Stomach (tissue), 9 donors: ENCODE data around the gene CRISP1. TPM values are rescaled to one million over a fixed set of nuclear protein-coding genes. Genes with fewer than 3 reads are reported as not detected.

Source experiments
- DNase-seq, 2 donors: peaks; one replicate each; pipeline versions ENCODE4 v3.0.0 to v3.0.0-alpha.2; 2013 to 2019
- H3K27ac ChIP-seq, 5 donors: fragments of 200-600 bp in 4 of 5; sonication (generic) in 4 of 5; one replicate each; pipeline ENCODE4 v1.5.1; 2013 to 2019; ENCODE audit warnings: mild to moderate bottlenecking in 1 of 5, moderate library complexity in 1 of 5
- H3K27me3 ChIP-seq, 3 donors: fragments of 200-600 bp; sonication (generic); one replicate each; pipeline ENCODE4 v1.5.1; 2017 to 2019; ENCODE audit warnings: mixed run types in 1 of 3
- H3K36me3 ChIP-seq, 4 donors: fragments of 200-600 bp; sonication (generic); 1 replicate in 3 of 4; 2 replicates in 1 of 4; pipeline ENCODE4 v1.5.1; 2016 to 2019
- H3K4me1 ChIP-seq, 4 donors: fragments of 200-600 bp; sonication (generic); one replicate each; pipeline ENCODE4 v1.5.1; 2016 to 2019
- H3K4me3 ChIP-seq, 4 donors: fragments of 200-600 bp; sonication (generic) in 3 of 4; one replicate each; pipeline ENCODE4 v1.5.1; 2016 to 2019; ENCODE audit warnings: mild to moderate bottlenecking in 1 of 4
- H3K9me3 ChIP-seq, 4 donors: fragments of 200-600 bp; sonication (generic); one replicate each; pipeline ENCODE4 v1.5.1; 2016 to 2019
- CTCF ChIP-seq, 7 experiments: fragments of 450-650 bp in 4 of 7; fragments of 200-600 bp in 3 of 7; sonication (generic) in 3 of 7; IDR thresholded peaks; one replicate each; pipeline ENCODE4 v1.5.1; 2016 to 2019; ENCODE audit warnings: antibody characterized with exemption in 7 of 7, control low read depth in 2 of 7, mild to moderate bottlenecking in 1 of 7
- EP300 ChIP-seq: sonication (generic); formaldehyde crosslinking; IDR thresholded peaks from one replicate; pipeline ENCODE4 v1.6.1; 2017; ENCODE audit warnings: antibody characterized with exemption
- POLR2A ChIP-seq, 4 donors: fragments of 450-650 bp; IDR thresholded peaks; one replicate each; pipeline ENCODE4 v1.6.1; 2016; ENCODE audit warnings: antibody characterized with exemption in 4 of 4, control low read depth in 2 of 4, mild to moderate bottlenecking in 1 of 4, moderate library complexity in 1 of 4
- POLR2AphosphoS5 ChIP-seq, 3 donors: sonication (generic); formaldehyde crosslinking; IDR thresholded peaks; one replicate each; pipeline ENCODE4 v1.6.1; 2016; ENCODE audit warnings: antibody characterized with exemption in 3 of 3
- WGBS, 5 donors: extraction: QIAGEN DNeasy Blood & Tissue Kit in 3 of 5; methylation state at CpG; one replicate each; pipeline versions ENCODE4 v1.1.5 to v1.1.7; 2013 to 2018; 5-methylcytosine and 5-hydroxymethylcytosine counted together
- intact Hi-C: fragments of 100-400 bp; cut with DNase I; formaldehyde crosslinking; loops from one replicate; pipeline ENCODE4 v1.15.1; 2023; ENCODE audit warnings: low total_unique reads
- polyA plus RNA-seq, 3 donors: library from polyadenylated mRNA; stranded (reverse); fragments of 200-250 nt; gene quantifications; one replicate each; pipeline ENCODE4 v1.2.3, GENCODE V29; 2013
- total RNA-seq, 5 donors: library from RNA; depleted of rRNA; stranded (reverse); fragments of >200 nt; gene quantifications; one replicate each; pipeline versions ENCODE4 v1.1.0 to v1.2.3, GENCODE V29; 2014 to 2016
- donor health status: healthy with polysubstance abuse.
- donor health status: Bipolar disorder and iron deficiency.
- donor health status: healthy.

CRISP1 gene
- total and polyA plus RNA-seq, 8 donors: not detected

- intact Hi-C loops: loop anchor here (10.0 kb wide), 1 partner anchor 325 kb away; no protein-coding TSS in a partner anchor
- TF ChIP-seq POLR2A (IDR thresholded peaks at IDR 0.05): no peak
- TF ChIP-seq CTCF (IDR thresholded peaks at IDR 0.05): peak in 5 of 7 experiments; percentile 18 to 69 (median 62)
- Histone ChIP-seq H3K27me3 (peaks cover 0 to 4% (median 0%) of the 10 kb centered on the region in 3 donors), H3K36me3 (no peaks in the 10 kb centered on the region), H3K4me3 (no peak overlapping the region), H3K4me1 (no peaks in the 10 kb centered on the region), H3K27ac (no peak overlapping the region), H3K9me3 (no peaks in the 10 kb centered on the region)
- peak in 1 of 2 donors; percentile 68 for DNase-seq
- 29 to 35% (median 30%) methylated on average over 4 of the region's 4 CpGs for WGBS, 5 donors
Observed at GRCh38 chr6:49849213-49849907, 17.0 kb downstream of the CRISP1 start.

GRCh38 chr6:49847673-49848072, 18.7 kb downstream of the CRISP1 start:
- no peaks in the 10 kb centered on the region for H3K36me3 ChIP-seq
- WGBS, 5 donors: 81 to 94% (median 88%) methylated on average over 2 of the region's 2 CpGs
- H3K9me3 ChIP-seq: no peaks in the 10 kb centered on the region
- H3K4me3 ChIP-seq: no peak overlapping the region
- intact Hi-C loops: loop anchor here (10.0 kb wide), 1 partner anchor 323 kb away; no protein-coding TSS in a partner anchor
- no peaks in the 10 kb centered on the region for H3K4me1 ChIP-seq
- no peak for DNase-seq
- H3K27me3 ChIP-seq: peaks cover 0 to 4% (median 0%) of the 10 kb centered on the region in 3 donors
- TF ChIP-seq POLR2A (IDR thresholded peaks at IDR 0.05): no peak
- TF ChIP-seq EP300: no peak
- TF ChIP-seq CTCF (IDR thresholded peaks at IDR 0.05): no peak
- TF ChIP-seq POLR2AphosphoS5 (IDR thresholded peaks at IDR 0.05): no peak
- no peak overlapping the region for H3K27ac ChIP-seq

GRCh38 chr6:49847014-49847413, 19.3 kb downstream of the CRISP1 start:
- 78 to 93% (median 88%) methylated on average over 4 of the region's 4 CpGs for WGBS, 5 donors
- intact Hi-C loops: loop anchor here (10.0 kb wide), 1 partner anchor 322 kb away; no protein-coding TSS in a partner anchor

DNA sequence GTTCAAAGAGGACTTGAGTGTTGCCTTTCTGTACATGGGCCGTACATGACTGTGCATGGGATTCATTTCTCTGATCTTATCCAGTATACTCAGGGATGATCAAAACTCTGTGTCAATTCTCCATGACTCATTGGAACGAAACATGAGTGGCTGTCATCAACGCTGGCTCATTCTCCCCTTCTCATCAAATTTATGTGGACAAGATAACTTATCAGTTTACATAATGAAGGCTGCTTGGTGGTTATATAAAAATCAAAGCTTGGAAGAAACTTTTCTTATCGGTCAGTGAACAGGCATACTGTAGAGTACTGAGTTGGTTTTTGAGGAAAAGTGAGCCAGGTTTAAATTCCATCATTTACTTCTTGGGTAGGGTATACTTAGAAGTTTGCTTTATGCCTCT, 24.9 kb downstream of the CRISP1 start:
- H3K4me3 ChIP-seq: no peak overlapping the region
- DNase-seq: no peak
- no peaks in the 10 kb centered on the region for H3K36me3 ChIP-seq
- 75 to 82% (median 78%) methylated on average over 4 of the region's 4 CpGs for WGBS, 5 donors
- H3K27ac ChIP-seq: no peak overlapping the region
- TF ChIP-seq POLR2AphosphoS5 (IDR thresholded peaks at IDR 0.05) (no peak), POLR2A (IDR thresholded peaks at IDR 0.05) (no peak), EP300 (no peak), CTCF (IDR thresholded peaks at IDR 0.05) (no peak)
- no peaks in the 10 kb centered on the region for H3K27me3 ChIP-seq
- no peaks in the 10 kb centered on the region for H3K9me3 ChIP-seq
- no peaks in the 10 kb centered on the region for H3K4me1 ChIP-seq
- intact Hi-C loops: loop anchor here (5.0 to 10.0 kb wide), 2 partner anchors 214 to 317 kb away; no protein-coding TSS in a partner anchor

More at GRCh38 chr6:49847014-49847413, 19.3 kb downstream of the CRISP1 start:
- H3K9me3 ChIP-seq: no peaks in the 10 kb centered on the region
- no peak for DNase-seq
- no peak overlapping the region for H3K27ac ChIP-seq
- H3K36me3 ChIP-seq: no peaks in the 10 kb centered on the region
- H3K4me1 ChIP-seq: no peaks in the 10 kb centered on the region
- no peak overlapping the region for H3K4me3 ChIP-seq
- H3K27me3 ChIP-seq: peaks cover 0 to 4% (median 0%) of the 10 kb centered on the region in 3 donors
- TF ChIP-seq POLR2AphosphoS5 (IDR thresholded peaks at IDR 0.05) (no peak), EP300 (no peak), CTCF (IDR thresholded peaks at IDR 0.05) (no peak), POLR2A (IDR thresholded peaks at IDR 0.05) (no peak)
